IMR-90 (cell line): ENCODE data around the gene JADE2. TPM values are rescaled to one million over a fixed set of nuclear protein-coding genes. Genes with fewer than 3 reads are reported as not detected.

Experiments
- ATAC-seq: fragments of 200-7000 bp; cut with Tn5 transposase; 2 replicates; pipeline ENCODE4 v1.9.1; 2020; ENCODE audit warnings: low read depth, mild to moderate bottlenecking, moderate library complexity
- BruUV-seq: library from RNA; stranded (reverse); fragments of 400-500 nt; replicated peaks from 2 replicates; lab custom pipeline; 2021; lab: Mats Ljungman, UMichigan
- CTCF ChIA-PET: fragments of 300-600 bp; formaldehyde crosslinking; extraction: SDS; loops from one replicate; lab custom pipeline; 2021; ENCODE audit warnings: antibody characterized with exemption; lab: Yijun Ruan, JAX
- POLR2A ChIA-PET: fragments of 300-600 bp; sonication (Branson Sonifier 250); formaldehyde crosslinking; loops from one replicate; lab custom pipeline; 2022; ENCODE audit warnings: antibody characterized with exemption; ENCODE audit not compliant: unreplicated experiment; lab: Charles Lee
- DNase-seq: peaks from one replicate; pipeline ENCODE4 v3.0.0; 2013
- H2AFZ ChIP-seq: replicated peaks from 2 replicates; pipeline ENCODE3; 2013; ENCODE audit warnings: low read length, mild to moderate bottlenecking; ENCODE audit not compliant: poor library complexity
- H2AK5ac ChIP-seq: 2 replicates; pipeline ENCODE4 v1.6.1; 2013; ENCODE audit warnings: low read depth, low read length, inconsistent platforms
- H2AK9ac ChIP-seq: replicated peaks from 2 replicates; pipeline ENCODE3; 2013; ENCODE audit warnings: mild to moderate bottlenecking, low read depth, low read length, moderate library complexity; ENCODE audit not compliant: poor library complexity
- H2BK120ac ChIP-seq: 2 replicates; pipeline ENCODE4 v1.6.1; 2013; ENCODE audit warnings: low read depth, low read length, inconsistent platforms
- H2BK15ac ChIP-seq: 3 replicates; pipeline ENCODE4 v1.6.1; 2013; ENCODE audit warnings: low read depth, low read length, inconsistent platforms
- H2BK20ac ChIP-seq: 2 replicates; pipeline ENCODE4 v1.6.1; 2013; ENCODE audit warnings: low read depth, mild to moderate bottlenecking, inconsistent platforms, low read length, moderate library complexity
- H2BK5ac ChIP-seq: 2 replicates; pipeline ENCODE4 v1.6.1; 2013; ENCODE audit warnings: mild to moderate bottlenecking, low read depth, low read length, inconsistent platforms; ENCODE audit not compliant: poor library complexity, severe bottlenecking
- H3K14ac ChIP-seq: replicated peaks from 2 replicates; pipeline ENCODE4 v1.6.1; 2013; ENCODE audit warnings: low read depth, low read length, inconsistent platforms
- H3K18ac ChIP-seq: 2 replicates; pipeline ENCODE4 v1.6.1; 2013; ENCODE audit warnings: low read depth, low read length, control low read depth
- H3K23ac ChIP-seq: 2 replicates; pipeline ENCODE4 v1.6.1; 2013; ENCODE audit warnings: low read depth, low read length, inconsistent platforms
- H3K27ac ChIP-seq: 2 replicates; pipeline ENCODE4 v1.5.1; 2013; ENCODE audit warnings: mild to moderate bottlenecking, control low read depth, low read length; ENCODE audit not compliant: insufficient read depth
- H3K27me3 ChIP-seq: 2 replicates; pipeline ENCODE4 v1.6.1; 2013; ENCODE audit warnings: low read length; ENCODE audit not compliant: control insufficient read depth, insufficient read depth
- H3K36me3 ChIP-seq: 2 replicates; pipeline ENCODE4 v1.6.1; 2013; ENCODE audit warnings: low read length, mixed read lengths; ENCODE audit not compliant: control insufficient read depth, insufficient read depth
- H3K4ac ChIP-seq: 2 replicates; pipeline ENCODE4 v1.6.1; 2013; ENCODE audit warnings: low read depth, low read length, inconsistent platforms
- H3K4me1 ChIP-seq: 2 replicates; pipeline ENCODE4 v1.6.1; 2013; ENCODE audit warnings: low read length, mixed read lengths; ENCODE audit not compliant: control insufficient read depth, insufficient read depth
- H3K4me2 ChIP-seq: 2 replicates; pipeline ENCODE4 v1.6.1; 2013; ENCODE audit warnings: low read depth, mild to moderate bottlenecking, control low read depth, low read length, moderate library complexity
- H3K4me3 ChIP-seq: 2 replicates; pipeline ENCODE4 v1.5.1; 2013; ENCODE audit warnings: low read depth, mild to moderate bottlenecking, control low read depth, low read length, moderate library complexity; ENCODE audit not compliant: insufficient read depth
- H3K56ac ChIP-seq: 2 replicates; pipeline ENCODE4 v1.6.1; 2013; ENCODE audit warnings: low read length, inconsistent platforms; ENCODE audit not compliant: insufficient read depth; ENCODE audit errors: extremely low read depth
- H3K79me1 ChIP-seq, 2 experiments: 2 replicates each; pipeline ENCODE4 v1.6.1; 2013; ENCODE audit warnings: low read length in 2 of 2, inconsistent platforms in 1 of 2, low read depth in 1 of 2
- H3K9ac ChIP-seq: 2 replicates; pipeline ENCODE4 v1.6.1; 2013; ENCODE audit warnings: low read depth, low read length, control low read depth
- H3K9me1 ChIP-seq: 2 replicates; pipeline ENCODE4 v1.6.1; 2013; ENCODE audit warnings: low read length, inconsistent platforms; ENCODE audit not compliant: insufficient read depth
- H3K9me3 ChIP-seq: 2 replicates; pipeline ENCODE4 v1.6.1; 2013; ENCODE audit warnings: low read length; ENCODE audit not compliant: control insufficient read depth, insufficient read depth
- H4K20me1 ChIP-seq: 2 replicates; pipeline ENCODE4 v1.6.1; 2013; ENCODE audit warnings: low read length, inconsistent platforms; ENCODE audit not compliant: insufficient read depth
- H4K5ac ChIP-seq: 2 replicates; pipeline ENCODE4 v1.6.1; 2013; ENCODE audit warnings: mild to moderate bottlenecking, low read depth, low read length, control low read depth
- H4K8ac ChIP-seq, 2 experiments: 2 replicates each; pipeline ENCODE4 v1.6.1; 2013; ENCODE audit warnings: low read depth in 2 of 2, low read length in 2 of 2, control low read depth in 1 of 2, inconsistent platforms in 1 of 2
- H4K91ac ChIP-seq: 2 replicates; pipeline ENCODE4 v1.6.1; 2013; ENCODE audit warnings: low read depth, low read length, inconsistent platforms; ENCODE audit not compliant: insufficient read depth
- CEBPB ChIP-seq: IDR thresholded peaks from 2 replicates; pipeline ENCODE4 v1.6.1; 2012; ENCODE audit warnings: low read depth, low read length, improper control_type of control experiment
- MAFK ChIP-seq: IDR thresholded peaks from 2 replicates; pipeline ENCODE4 v1.6.1; 2012; ENCODE audit warnings: low read depth, low read length, improper control_type of control experiment
- RFX5 ChIP-seq: IDR thresholded peaks from 2 replicates; pipeline ENCODE4 v1.8.0; 2012; ENCODE audit warnings: low read depth, mild to moderate bottlenecking, low read length, moderate library complexity
- WGBS, 2 experiments: methylation state at CpG; one replicate each; pipeline versions ENCODE4 v1.1.5 to v1.1.7; 2013; ENCODE audit warnings: missing lambda C conversion rate in 2 of 2; ENCODE audit not compliant: insufficient read length in 1 of 2; ENCODE audit errors: extremely low coverage in 2 of 2; 5-methylcytosine and 5-hydroxymethylcytosine counted together
- dilution Hi-C: fragments of 300-500 bp; cut with HindIII; formaldehyde crosslinking; loops from one replicate; pipeline ENCODE4 v1.14.3; 2018; ENCODE audit warnings: low sequenced_read_pairs; ENCODE audit not compliant: unreplicated experiment
- in situ Hi-C: fragments of 300-500 bp; cut with MboI; formaldehyde crosslinking; loops from 3 replicates; pipeline ENCODE4 v1.14.3; 2019; ENCODE audit warnings: low sequenced_read_pairs, inconsistent platforms, mixed read lengths
- intact Hi-C: fragments of 100-400 bp; cut with micrococcal nuclease; formaldehyde crosslinking; loops from 2 replicates; pipeline ENCODE4 v1.10.0; 2022
- polyA plus RNA-seq, 3 experiments: library from polyadenylated mRNA; depleted of rRNA; stranded (reverse); fragments of >200 nt; gene quantifications; 2 replicates each; pipeline ENCODE4 v1.2.3, GENCODE V29; 2012; ENCODE audit warnings: low replicate concordance in 1 of 3
- total RNA-seq: library from RNA; depleted of rRNA; stranded (reverse); fragments of >200 nt; gene quantifications from 2 replicates; pipeline ENCODE4 v1.2.3, GENCODE V29; 2012

Gene JADE2
- total and polyA plus RNA-seq, 2 of the 4 experiments (the other 2 are of a cell fraction), result 13.3 to 14.9 TPM

- TF ChIP-seq CEBPB, result no peak
- TF ChIP-seq RFX5, result no peak
- TF ChIP-seq MAFK, result no peak
Measured at GRCh38 chr5:134560698-134561097, 35.2 kb downstream of the JADE2 start.

More at GRCh38 chr5:134560698-134561097, 35.2 kb downstream of the JADE2 start:
- Histone ChIP-seq H3K4me3 (no peak overlapping the region), H3K9me3 (no peaks in the 10 kb centered on the region), H3K36me3 (peaks cover 59% of the 10 kb centered on the region), H4K8ac (no peak overlapping the region), H3K9me1 (peaks cover 27% of the 10 kb centered on the region), H2AFZ (no peak overlapping the region), H3K4me2 (no peak overlapping the region), H3K4ac (no peak overlapping the region), H2BK5ac (no peak overlapping the region), H2BK15ac (no peak overlapping the region), H4K5ac (no peak overlapping the region), H2BK120ac (no peak overlapping the region), H2AK9ac (no peak overlapping the region), H3K18ac (no peak overlapping the region), H3K4me1 (peaks cover 20% of the 10 kb centered on the region), H3K9ac (no peak overlapping the region), H3K56ac (no peak overlapping the region), H3K14ac (no peak overlapping the region), H2BK20ac (no peak overlapping the region), H3K27me3 (no peaks in the 10 kb centered on the region), H4K91ac (no peak overlapping the region), H3K27ac (no peak overlapping the region), H3K79me1 (peaks cover 20 to 36% of the 10 kb centered on the region in 2 experiments), H2AK5ac (no peak overlapping the region), H4K20me1 (no peaks in the 10 kb centered on the region), H3K23ac (no peak overlapping the region)
- ChIA-PET CTCF (no interaction called here), POLR2A (no interaction called here)
- ATAC-seq (no peak), DNase-seq (no peak)
- intact Hi-C loops (no loop called here), in situ Hi-C loops (no loop called here), dilution Hi-C loops (no loop called here)
- no TSS peak for BruUV-seq
- WGBS, 2 experiments, result 83% methylated on average over 2 of the region's 15 CpGs; no CpG with 5 or more reads in 1 of the 2 experiments
